ENCODE data around the gene CLN5. TPM values are rescaled to one million over a fixed set of nuclear protein-coding genes. Genes with fewer than 3 reads are reported as not detected.
A peak's percentile ranks its signal among the peaks of the same experiment; 100 is the strongest.

The CLN5 gene
- polyA plus RNA-seq, 4 donors: 4.0 to 39.8 (median 11.6) TPM

- H3K27me3 ChIP-seq (ENCODE audit: control insufficient read depth in 3 of 3, insufficient read depth in 3 of 3, low read length in 3 of 3): no peaks in the 10 kb centered on the region
These were observed 39.9 kb downstream of the CLN5 start for GRCh38 chr13:77031656-77032243.

GRCh38 chr13:77033717-77034302, 41.9 kb downstream of the CLN5 start:
- no peak overlapping the region for H3K4me3 ChIP-seq (ENCODE audit: low read depth in 1 of 3, low read length in 3 of 3)
- H3K27ac ChIP-seq (ENCODE audit: low read depth in 1 of 3, low read length in 2 of 3): no peak overlapping the region
- 87 to 91% (median 91%) methylated on average over 4 of the region's 4 CpGs for WGBS, 3 donors
- DNase-seq: no peak
- no peak for FAIRE-seq
- H3K27me3 ChIP-seq (ENCODE audit: control insufficient read depth in 3 of 3, insufficient read depth in 3 of 3, low read length in 3 of 3): no peaks in the 10 kb centered on the region
- H3K4me1 ChIP-seq (ENCODE audit: control insufficient read depth in 3 of 3, insufficient read depth in 2 of 3, low read depth in 1 of 3, low read length in 2 of 3): no peaks in the 10 kb centered on the region
- H3K9me3 ChIP-seq (ENCODE audit: control insufficient read depth in 2 of 2, insufficient read depth in 1 of 2, low read depth in 1 of 2, low read length in 1 of 2): no peaks in the 10 kb centered on the region
- no peaks in the 10 kb centered on the region for H3K36me3 ChIP-seq (ENCODE audit: control insufficient read depth in 3 of 3, insufficient read depth in 2 of 3, low read depth in 1 of 3, low read length in 3 of 3)

More at GRCh38 chr13:77031656-77032243, 39.9 kb downstream of the CLN5 start:
- no peak overlapping the region for H3K27ac ChIP-seq (ENCODE audit: low read depth in 1 of 3, low read length in 2 of 3)
- no peaks in the 10 kb centered on the region for H3K36me3 ChIP-seq (ENCODE audit: control insufficient read depth in 3 of 3, insufficient read depth in 2 of 3, low read depth in 1 of 3, low read length in 3 of 3)
- H3K4me3 ChIP-seq (ENCODE audit: low read depth in 1 of 3, low read length in 3 of 3): no peak overlapping the region
- FAIRE-seq (no peak), DNase-seq (no peak)
- H3K9me3 ChIP-seq (ENCODE audit: control insufficient read depth in 2 of 2, insufficient read depth in 1 of 2, low read depth in 1 of 2, low read length in 1 of 2): no peaks in the 10 kb centered on the region
- 92 to 96% (median 92%) methylated on average over 6 of the region's 6 CpGs for WGBS, 3 donors
- peaks cover 0 to 4% (median 0%) of the 10 kb centered on the region in 3 donors for H3K4me1 ChIP-seq (ENCODE audit: control insufficient read depth in 3 of 3, insufficient read depth in 2 of 3, low read depth in 1 of 3, low read length in 2 of 3)

GRCh38 chr13:77034881-77035280, 43.0 kb downstream of the CLN5 start:
- Histone ChIP-seq H3K4me3 (ENCODE audit: low read depth in 1 of 3, low read length in 3 of 3) (no peak overlapping the region), H3K27me3 (ENCODE audit: control insufficient read depth in 3 of 3, insufficient read depth in 3 of 3, low read length in 3 of 3) (no peaks in the 10 kb centered on the region), H3K27ac (ENCODE audit: low read depth in 1 of 3, low read length in 2 of 3) (no peak overlapping the region), H3K36me3 (ENCODE audit: control insufficient read depth in 3 of 3, insufficient read depth in 2 of 3, low read depth in 1 of 3, low read length in 3 of 3) (no peaks in the 10 kb centered on the region), H3K4me1 (ENCODE audit: control insufficient read depth in 3 of 3, insufficient read depth in 2 of 3, low read depth in 1 of 3, low read length in 2 of 3) (no peaks in the 10 kb centered on the region), H3K9me3 (ENCODE audit: control insufficient read depth in 2 of 2, insufficient read depth in 1 of 2, low read depth in 1 of 2, low read length in 1 of 2) (no peaks in the 10 kb centered on the region)
- FAIRE-seq (no peak), DNase-seq (no peak)
- WGBS, 3 donors: 92 to 95% (median 94%) methylated on average over 5 of the region's 5 CpGs

GRCh38 chr13:77036279-77036678, 44.4 kb downstream of the CLN5 start:
- no peaks in the 10 kb centered on the region for H3K36me3 ChIP-seq (ENCODE audit: control insufficient read depth in 3 of 3, insufficient read depth in 2 of 3, low read depth in 1 of 3, low read length in 3 of 3)
- H3K27ac ChIP-seq (ENCODE audit: low read depth in 1 of 3, low read length in 2 of 3): no peak overlapping the region
- DNase-seq (no peak), FAIRE-seq (no peak)
- H3K27me3 ChIP-seq (ENCODE audit: control insufficient read depth in 3 of 3, insufficient read depth in 3 of 3, low read length in 3 of 3): no peaks in the 10 kb centered on the region
- no peak overlapping the region for H3K4me3 ChIP-seq (ENCODE audit: low read depth in 1 of 3, low read length in 3 of 3)
- 85 to 92% (median 90%) methylated on average over 1 of the region's 1 CpG for WGBS, 3 donors
- no peaks in the 10 kb centered on the region for H3K4me1 ChIP-seq (ENCODE audit: control insufficient read depth in 3 of 3, insufficient read depth in 2 of 3, low read depth in 1 of 3, low read length in 2 of 3)
- H3K9me3 ChIP-seq (ENCODE audit: control insufficient read depth in 2 of 2, insufficient read depth in 1 of 2, low read depth in 1 of 2, low read length in 1 of 2): no peaks in the 10 kb centered on the region

GRCh38 chr13:77038907-77039480, 47.1 kb downstream of the CLN5 start:
- Histone ChIP-seq H3K4me3 (ENCODE audit: low read depth in 1 of 3, low read length in 3 of 3) (no peak overlapping the region), H3K4me1 (ENCODE audit: control insufficient read depth in 3 of 3, insufficient read depth in 2 of 3, low read depth in 1 of 3, low read length in 2 of 3) (no peaks in the 10 kb centered on the region), H3K27me3 (ENCODE audit: control insufficient read depth in 3 of 3, insufficient read depth in 3 of 3, low read length in 3 of 3) (no peaks in the 10 kb centered on the region), H3K27ac (ENCODE audit: low read depth in 1 of 3, low read length in 2 of 3) (no peak overlapping the region), H3K9me3 (ENCODE audit: control insufficient read depth in 2 of 2, insufficient read depth in 1 of 2, low read depth in 1 of 2, low read length in 1 of 2) (no peaks in the 10 kb centered on the region), H3K36me3 (ENCODE audit: control insufficient read depth in 3 of 3, insufficient read depth in 2 of 3, low read depth in 1 of 3, low read length in 3 of 3) (no peaks in the 10 kb centered on the region)
- 32 to 50% (median 33%) methylated on average over 5 of the region's 5 CpGs for WGBS, 3 donors
- FAIRE-seq (no peak), DNase-seq (peak in 1 of 2 donors; percentile 8)

- no peak for DNase-seq
- 89 to 95% (median 90%) methylated on average over 7 of the region's 7 CpGs for WGBS, 3 donors
- no peaks in the 10 kb centered on the region for H3K27me3 ChIP-seq (ENCODE audit: control insufficient read depth in 3 of 3, insufficient read depth in 3 of 3, low read length in 3 of 3)
- H3K36me3 ChIP-seq (ENCODE audit: control insufficient read depth in 3 of 3, insufficient read depth in 2 of 3, low read depth in 1 of 3, low read length in 3 of 3): peaks cover 0 to 1% (median 0%) of the 10 kb centered on the region in 3 donors
- no peak overlapping the region for H3K27ac ChIP-seq (ENCODE audit: low read depth in 1 of 3, low read length in 2 of 3)
- no peak for FAIRE-seq
- no peaks in the 10 kb centered on the region for H3K4me1 ChIP-seq (ENCODE audit: control insufficient read depth in 3 of 3, insufficient read depth in 2 of 3, low read depth in 1 of 3, low read length in 2 of 3)
- H3K4me3 ChIP-seq (ENCODE audit: low read depth in 1 of 3, low read length in 3 of 3): no peak overlapping the region
- H3K9me3 ChIP-seq (ENCODE audit: control insufficient read depth in 2 of 2, insufficient read depth in 1 of 2, low read depth in 1 of 2, low read length in 1 of 2): no peaks in the 10 kb centered on the region
These were observed 48.2 kb downstream of the CLN5 start for GRCh38 chr13:77040076-77040475.

GRCh38 chr13:77040835-77041234, 49.0 kb downstream of the CLN5 start:
- FAIRE-seq: no peak

GRCh38 chr13:77042566-77043177, 50.8 kb downstream of the CLN5 start:
- Histone ChIP-seq H3K27me3 (ENCODE audit: control insufficient read depth in 3 of 3, insufficient read depth in 3 of 3, low read length in 3 of 3) (no peaks in the 10 kb centered on the region), H3K9me3 (ENCODE audit: control insufficient read depth in 2 of 2, insufficient read depth in 1 of 2, low read depth in 1 of 2, low read length in 1 of 2) (no peaks in the 10 kb centered on the region), H3K4me1 (ENCODE audit: control insufficient read depth in 3 of 3, insufficient read depth in 2 of 3, low read depth in 1 of 3, low read length in 2 of 3) (no peaks in the 10 kb centered on the region), H3K4me3 (ENCODE audit: low read depth in 1 of 3, low read length in 3 of 3) (no peak overlapping the region), H3K36me3 (ENCODE audit: control insufficient read depth in 3 of 3, insufficient read depth in 2 of 3, low read depth in 1 of 3, low read length in 3 of 3) (peaks cover 0 to 7% (median 1%) of the 10 kb centered on the region in 3 donors), H3K27ac (ENCODE audit: low read depth in 1 of 3, low read length in 2 of 3) (no peak overlapping the region)
- 51 to 57% (median 53%) methylated on average over 5 of the region's 5 CpGs for WGBS, 3 donors
- no peak for FAIRE-seq
- DNase-seq: peak; percentile 21 to 55

More at GRCh38 chr13:77040835-77041234, 49.0 kb downstream of the CLN5 start:
- Histone ChIP-seq H3K36me3 (ENCODE audit: control insufficient read depth in 3 of 3, insufficient read depth in 2 of 3, low read depth in 1 of 3, low read length in 3 of 3) (peaks cover 0 to 1% (median 0%) of the 10 kb centered on the region in 3 donors), H3K4me1 (ENCODE audit: control insufficient read depth in 3 of 3, insufficient read depth in 2 of 3, low read depth in 1 of 3, low read length in 2 of 3) (no peaks in the 10 kb centered on the region), H3K27me3 (ENCODE audit: control insufficient read depth in 3 of 3, insufficient read depth in 3 of 3, low read length in 3 of 3) (no peaks in the 10 kb centered on the region), H3K27ac (ENCODE audit: low read depth in 1 of 3, low read length in 2 of 3) (no peak overlapping the region), H3K4me3 (ENCODE audit: low read depth in 1 of 3, low read length in 3 of 3) (no peak overlapping the region), H3K9me3 (ENCODE audit: control insufficient read depth in 2 of 2, insufficient read depth in 1 of 2, low read depth in 1 of 2, low read length in 1 of 2) (no peaks in the 10 kb centered on the region)
- 96 to 99% (median 96%) methylated on average over 9 of the region's 9 CpGs for WGBS, 3 donors
- no peak for DNase-seq

All from small intestine (tissue), 7 donors.